CD4-positive, alpha-beta T cell treated with Interleukin-4 for 4 hours (primary cell): ENCODE data around the gene EXOSC9.
A peak's percentile ranks its signal among the peaks of the same experiment; 100 is the strongest.
"Not testable (repeated sequence)": the region's sequence is repeated elsewhere in the genome, so short reads cannot be mapped to it uniquely, and the experiment has no call there.

ENCODE experiments used
- DNase-seq: peaks from one replicate; pipeline ENCODE4 v3.0.0-alpha.2; 2020

EXOSC9 gene

GRCh38 chr4:121800961-121801714 is at the start of gene EXOSC9:
Gene EXOSC9 (plus strand): TSS chr4:121801323. CDS start chr4:121801425, 102 bp downstream.
- peak; percentile 94 for DNase-seq

GRCh38 chr4:121752142-121752541 is 49.0 kb upstream of the EXOSC9 start:
- DNase-seq = not testable (repeated sequence)

- DNase-seq = no peak
Observed at GRCh38 chr4:121758925-121759568, 42.1 kb upstream of the EXOSC9 start.

GRCh38 chr4:121760205-121760604 is 40.9 kb upstream of the EXOSC9 start:
- no peak for DNase-seq

GRCh38 chr4:121764303-121764701 is 36.8 kb upstream of the EXOSC9 start:
- no peak for DNase-seq

- DNase-seq = no peak
Observed at GRCh38 chr4:121764702-121765367, 36.3 kb upstream of the EXOSC9 start, which contains the start of gene SMIM43. Gene SMIM43 (minus strand): TSS chr4:121765164. CDS start chr4:121765105, 59 bp downstream.

GRCh38 chr4:121765368-121765705 is 35.8 kb upstream of the EXOSC9 start:
- DNase-seq = no peak

GRCh38 chr4:121765971-121766538 is 35.1 kb upstream of the EXOSC9 start:
- no peak for DNase-seq

- DNase-seq = no peak
Observed at GRCh38 chr4:121767166-121767565, 34.0 kb upstream of the EXOSC9 start.

GRCh38 chr4:121769341-121769740 is 31.8 kb upstream of the EXOSC9 start:
- no peak for DNase-seq

GRCh38 chr4:121771869-121772268 is 29.3 kb upstream of the EXOSC9 start:
- DNase-seq = no peak

- no peak for DNase-seq
Observed at GRCh38 chr4:121773883-121774282, 27.2 kb upstream of the EXOSC9 start.

- no peak for DNase-seq
Observed at GRCh38 chr4:121776610-121777401, 24.3 kb upstream of the EXOSC9 start.

- no peak for DNase-seq
Observed at GRCh38 chr4:121777625-121778024, 23.5 kb upstream of the EXOSC9 start.

- DNase-seq = no peak
Observed at GRCh38 chr4:121778991-121779628, 22.0 kb upstream of the EXOSC9 start.

GRCh38 chr4:121783210-121783609 is 17.9 kb upstream of the EXOSC9 start:
- DNase-seq = no peak

- no peak for DNase-seq
Observed at GRCh38 chr4:121784401-121784800, 16.7 kb upstream of the EXOSC9 start.

GRCh38 chr4:121784975-121785374 is 16.1 kb upstream of the EXOSC9 start:
- DNase-seq = no peak

- DNase-seq = no peak
Observed at GRCh38 chr4:121785479-121785878, 15.6 kb upstream of the EXOSC9 start.

- DNase-seq = no peak
Observed at GRCh38 chr4:121786221-121786620, 14.9 kb upstream of the EXOSC9 start.

GRCh38 chr4:121788896-121789295 is 12.2 kb upstream of the EXOSC9 start:
- DNase-seq = no peak

- no peak for DNase-seq
Observed at GRCh38 chr4:121789455-121789854, 11.7 kb upstream of the EXOSC9 start.
